HT-29 (cell line): ENCODE results near the gene CCNQ. TPM values are rescaled to one million over a fixed set of nuclear protein-coding genes. Genes with fewer than 3 reads are reported as not detected.
A peak's percentile ranks its signal among the peaks of the same experiment; 100 is the strongest.

Source experiments
- DNase-seq: peaks from one replicate; pipeline ENCODE4 v3.0.0-alpha.2; 2015; ENCODE audit warnings: low spot score
- total RNA-seq: library from RNA; depleted of rRNA; stranded (reverse); fragments of >200 nt; shearing (Covaris generic); gene quantifications from 2 replicates; pipeline ENCODE4 v1.2.3, GENCODE V29; 2014; rRNA removed

The CCNQ gene
- total RNA-seq: 107 and 122 TPM in 2 replicates

- DNase-seq: peak; percentile 56
These were observed at the start of gene CCNQ for GRCh38 chrX:153598541-153599191. Gene CCNQ, minus strand, starts transcription at chrX:153599139. Its CDS starts 66 bp downstream, at chrX:153599073.

GRCh38 chrX:153647461-153648357 lies 48.8 kb upstream of the CCNQ start:
- no peak for DNase-seq

- no peak for DNase-seq
These were observed 47.9 kb upstream of the CCNQ start, which contains the start of gene DUSP9 for GRCh38 chrX:153646620-153647373. Gene DUSP9, plus strand, starts transcription at chrX:153647203. Its CDS starts 751 bp downstream, at chrX:153647954.

GRCh38 chrX:153645921-153646488 lies 47.1 kb upstream of the CCNQ start:
- no peak for DNase-seq

GRCh38 chrX:153645151-153645550 lies 46.2 kb upstream of the CCNQ start:
- DNase-seq: no peak

GRCh38 chrX:153644356-153645125 lies 45.6 kb upstream of the CCNQ start:
- no peak for DNase-seq

GRCh38 chrX:153643431-153644351 lies 44.8 kb upstream of the CCNQ start:
- DNase-seq: no peak

- no peak for DNase-seq
These were observed 43.9 kb upstream of the CCNQ start for GRCh38 chrX:153642655-153643430.

- DNase-seq: no peak
These were observed 43.2 kb upstream of the CCNQ start for GRCh38 chrX:153642051-153642654.

GRCh38 chrX:153641627-153642026 lies 42.7 kb upstream of the CCNQ start:
- DNase-seq: no peak

- DNase-seq: no peak
These were observed 42.0 kb upstream of the CCNQ start for GRCh38 chrX:153640736-153641575.

- DNase-seq: no peak
These were observed 41.2 kb upstream of the CCNQ start for GRCh38 chrX:153640045-153640686.

- DNase-seq: no peak
These were observed 40.5 kb upstream of the CCNQ start for GRCh38 chrX:153639177-153640044.

- no peak for DNase-seq
These were observed 39.7 kb upstream of the CCNQ start for GRCh38 chrX:153638436-153639176.

- DNase-seq: no peak
These were observed 39.1 kb upstream of the CCNQ start for GRCh38 chrX:153638041-153638371.
